H9 (cell line): ENCODE data around the gene SPTBN5. TPM values are rescaled to one million over a fixed set of nuclear protein-coding genes. Genes with fewer than 3 reads are reported as not detected.

ENCODE experiments used
- DNase-seq: peaks from one replicate; pipeline ENCODE4 v3.0.0-alpha.2; 2017
- H2AFZ ChIP-seq: one replicate; pipeline ENCODE4 v1.6.1; 2013; ENCODE audit warnings: mild to moderate bottlenecking, low read length, control low read depth, moderate library complexity
- H2AK5ac ChIP-seq: 2 replicates; pipeline ENCODE4 v1.6.1; 2013; ENCODE audit warnings: low read length, control low read depth, mixed read lengths; ENCODE audit not compliant: insufficient read length
- H2BK120ac ChIP-seq: one replicate; pipeline ENCODE4 v1.6.1; 2013; ENCODE audit warnings: low read depth, mild to moderate bottlenecking, low read length, control low read depth, inconsistent platforms; ENCODE audit not compliant: poor library complexity, severe bottlenecking
- H2BK12ac ChIP-seq: 2 replicates; pipeline ENCODE4 v1.6.1; 2013; ENCODE audit warnings: low read length, control low read depth, mixed read lengths, low read depth; ENCODE audit not compliant: insufficient read length
- H2BK15ac ChIP-seq: 2 replicates; pipeline ENCODE4 v1.6.1; 2013; ENCODE audit warnings: low read depth, low read length, control low read depth
- H2BK20ac ChIP-seq: one replicate; pipeline ENCODE4 v1.6.1; 2013; ENCODE audit warnings: low read depth, mild to moderate bottlenecking, low read length, control low read depth, inconsistent platforms; ENCODE audit not compliant: poor library complexity, severe bottlenecking
- H2BK5ac ChIP-seq: 2 replicates; pipeline ENCODE4 v1.6.1; 2013; ENCODE audit warnings: low read length, control low read depth, mixed read lengths; ENCODE audit not compliant: insufficient read length
- H3K14ac ChIP-seq: 2 replicates; pipeline ENCODE4 v1.6.1; 2013; ENCODE audit warnings: low read length, control low read depth; ENCODE audit not compliant: insufficient read depth
- H3K18ac ChIP-seq: 2 replicates; pipeline ENCODE4 v1.6.1; 2013; ENCODE audit warnings: low read depth, mild to moderate bottlenecking, mixed read lengths, low read length, control low read depth; ENCODE audit not compliant: insufficient read length
- H3K23ac ChIP-seq: 2 replicates; pipeline ENCODE4 v1.6.1; 2013; ENCODE audit warnings: low read length, control low read depth, mixed read lengths, low read depth; ENCODE audit not compliant: insufficient read length
- H3K23me2 ChIP-seq: 2 replicates; pipeline ENCODE4 v1.6.1; 2013; ENCODE audit warnings: low read depth, mild to moderate bottlenecking, mixed read lengths, low read length, control low read depth; ENCODE audit not compliant: insufficient read length, poor library complexity, severe bottlenecking
- H3K27ac ChIP-seq: 2 replicates; pipeline ENCODE4 v1.5.1; 2013; ENCODE audit warnings: low read length, control low read depth, mixed read lengths, low read depth; ENCODE audit not compliant: insufficient read length
- H3K27me3 ChIP-seq: 2 replicates; pipeline ENCODE4 v1.6.1; 2013; ENCODE audit warnings: low read length, control low read depth, inconsistent platforms; ENCODE audit not compliant: insufficient read depth
- H3K4ac ChIP-seq: 2 replicates; pipeline ENCODE4 v1.6.1; 2013; ENCODE audit warnings: low read depth, mild to moderate bottlenecking, control low read depth, inconsistent platforms, low read length, moderate library complexity
- H3K4me1 ChIP-seq: 2 replicates; pipeline ENCODE4 v1.6.1; 2013; ENCODE audit warnings: low read length, control low read depth, inconsistent platforms; ENCODE audit not compliant: insufficient read depth
- H3K4me2 ChIP-seq: 2 replicates; pipeline ENCODE4 v1.6.1; 2013; ENCODE audit warnings: low read length, control low read depth, mixed read lengths; ENCODE audit not compliant: insufficient read length, insufficient read depth
- H3K56ac ChIP-seq: 2 replicates; pipeline ENCODE4 v1.6.1; 2013; ENCODE audit warnings: low read depth, mild to moderate bottlenecking, mixed read lengths, low read length, control low read depth; ENCODE audit not compliant: insufficient read length
- H3K79me1 ChIP-seq: 2 replicates; pipeline ENCODE4 v1.6.1; 2013; ENCODE audit warnings: low read depth, mild to moderate bottlenecking, moderate library complexity, low read length, control low read depth, inconsistent platforms; ENCODE audit not compliant: insufficient read depth, poor library complexity, severe bottlenecking
- H3K79me2 ChIP-seq: 2 replicates; pipeline ENCODE4 v1.6.1; 2013; ENCODE audit warnings: low read length, control low read depth, inconsistent platforms; ENCODE audit not compliant: insufficient read depth
- H3K9ac ChIP-seq: 2 replicates; pipeline ENCODE4 v1.6.1; 2013; ENCODE audit warnings: low read length, control low read depth, mixed read lengths; ENCODE audit not compliant: insufficient read length; ENCODE audit errors: extremely low read depth
- H3K9me3 ChIP-seq: one replicate; pipeline ENCODE4 v1.6.1; 2013; ENCODE audit warnings: low read depth, low read length, inconsistent platforms; ENCODE audit not compliant: control insufficient read depth
- H3T11ph ChIP-seq: one replicate; pipeline ENCODE4 v1.6.1; 2013; ENCODE audit warnings: mild to moderate bottlenecking, low read length, control low read depth, inconsistent platforms
- H4K20me1 ChIP-seq: one replicate; pipeline ENCODE4 v1.6.1; 2013; ENCODE audit not compliant: control insufficient read depth, insufficient read length, insufficient read depth
- H4K5ac ChIP-seq: 2 replicates; pipeline ENCODE4 v1.6.1; 2013; ENCODE audit warnings: low read depth, mild to moderate bottlenecking, mixed read lengths, low read length, control low read depth; ENCODE audit not compliant: insufficient read length
- H4K8ac ChIP-seq: replicated peaks from 2 replicates; pipeline ENCODE4 v1.6.1; 2013; ENCODE audit warnings: low read length, control low read depth, mixed read lengths, low read depth; ENCODE audit not compliant: insufficient read length
- H4K91ac ChIP-seq: 2 replicates; pipeline ENCODE4 v1.6.1; 2013; ENCODE audit warnings: low read depth, mild to moderate bottlenecking, moderate library complexity, mixed read lengths, low read length, control low read depth; ENCODE audit not compliant: insufficient read length
- H3K27ac Mint-ChIP-seq, 3 experiments: 2 replicates in 2 of 3; 3 replicates in 1 of 3; pipeline ENCODE4 v1.8.0; 2020 to 2021; ENCODE audit warnings: mixed read lengths in 3 of 3, mild to moderate bottlenecking in 1 of 3, moderate library complexity in 1 of 3
- H3K27me3 Mint-ChIP-seq: 2 replicates; pipeline ENCODE4 v1.8.0; 2021; ENCODE audit warnings: low read depth, mild to moderate bottlenecking, moderate library complexity, mixed read lengths
- H3K36me3 Mint-ChIP-seq, 3 experiments: 2 replicates in 2 of 3; 3 replicates in 1 of 3; pipeline ENCODE4 v1.8.0; 2020 to 2021; ENCODE audit warnings: low read depth in 3 of 3, mixed read lengths in 3 of 3; ENCODE audit not compliant: insufficient read depth in 1 of 3
- H3K4me1 Mint-ChIP-seq, 2 experiments: 2 replicates each; pipeline ENCODE4 v1.8.0; 2020; ENCODE audit warnings: mixed read lengths in 2 of 2
- H3K4me3 Mint-ChIP-seq, 2 experiments: 2 replicates in 1 of 2; 3 replicates in 1 of 2; pipeline ENCODE4 v1.8.0; 2020 to 2021; ENCODE audit warnings: mild to moderate bottlenecking in 2 of 2, mixed read lengths in 2 of 2, moderate library complexity in 1 of 2
- H3K9me3 Mint-ChIP-seq, 2 experiments: 2 replicates in 1 of 2; 3 replicates in 1 of 2; pipeline ENCODE4 v1.8.0; 2020; ENCODE audit warnings: mild to moderate bottlenecking in 2 of 2, mixed read lengths in 2 of 2, moderate library complexity in 1 of 2
- CTCF ChIP-seq: fragments of 200-600 bp; sonication (generic); conservative IDR thresholded peaks from 3 replicates; pipeline ENCODE4 v1.8.0; 2021; ENCODE audit warnings: antibody characterized with exemption, mild to moderate bottlenecking
- WGBS: extraction: QIAGEN DNeasy Blood & Tissue Kit; methylation state at CpG from one replicate; pipeline ENCODE4 v1.1.7; 2013; ENCODE audit warnings: missing lambda C conversion rate, low lambda C conversion rate, mixed read lengths; ENCODE audit not compliant: insufficient read length; ENCODE audit errors: extremely low coverage; 5-methylcytosine and 5-hydroxymethylcytosine counted together
- total RNA-seq: library from RNA; stranded (reverse); gene quantifications from 2 replicates; pipeline ENCODE4 v1.2.1, GENCODE V29; 2021

Gene SPTBN5
- total RNA-seq, 1 experiment from 2014 or later: 0.90 TPM

GRCh38 chr15:41936649-41937567, 43.1 kb upstream of the SPTBN5 start:
- Histone ChIP-seq H3K79me1 (no peaks in the 10 kb centered on the region), H3K23ac (no peak overlapping the region), H3K79me2 (no peaks in the 10 kb centered on the region), H4K91ac (no peak overlapping the region), H2BK5ac (no peak overlapping the region), H2AFZ (no peak overlapping the region), H3K4ac (no peak overlapping the region), H2BK12ac (no peak overlapping the region), H2AK5ac (no peak overlapping the region), H4K20me1 (no peaks in the 10 kb centered on the region), H3K9ac (no peak overlapping the region), H2BK120ac (no peak overlapping the region), H4K8ac (no peak overlapping the region), H3K4me1 (peaks cover 10% of the 10 kb centered on the region; the same call in 1 of the 2 replicates), H3K56ac (no peak overlapping the region), H3K18ac (no peak overlapping the region), H3T11ph (no peak overlapping the region), H2BK20ac (no peak overlapping the region), H3K4me2 (no peak overlapping the region), H3K27me3 (no peaks in the 10 kb centered on the region), H3K23me2 (no peaks in the 10 kb centered on the region), H3K14ac (no peak overlapping the region), H3K9me3 (no peaks in the 10 kb centered on the region), H4K5ac (no peak overlapping the region), H2BK15ac (no peak overlapping the region), H3K27ac (no peak overlapping the region)
- no peak for TF ChIP-seq CTCF
- peaks cover 28 to 37% of the 10 kb centered on the region in 2 experiments for H3K4me1 Mint-ChIP-seq
- peaks cover 0 to 24% (median 24%) of the 10 kb centered on the region in 3 experiments; a peak in 6 of 7 replicates for H3K36me3 Mint-ChIP-seq
- H3K27me3 Mint-ChIP-seq: no peaks in the 10 kb centered on the region
- H3K27ac Mint-ChIP-seq: peak overlapping the region in 2 of 3 experiments; percentile 59 to 84; a peak in 4 of 7 replicates
- WGBS: no CpG with 5 or more reads among the region's 19 CpGs
- H3K9me3 Mint-ChIP-seq: no peaks in the 10 kb centered on the region; a peak in 1 of 5 replicates
- no peak for DNase-seq
- no peak overlapping the region for H3K4me3 Mint-ChIP-seq
